Measurements from ENCODE around the gene ADAR. TPM values are rescaled to one million over a fixed set of nuclear protein-coding genes. Genes with fewer than 3 reads are reported as not detected.

The ADAR gene
- total RNA-seq, 4 donors from 2014 or later: 54.3 to 105 (median 73.6) TPM

GRCh38 chr1:154635171-154635570 is 27.2 kb upstream of the ADAR start:
- no peak overlapping the region for H3K4me3 ChIP-seq (ENCODE audit: low read depth, poor library complexity, severe bottlenecking)
- DNase-seq (ENCODE audit: low spot score in 2 of 2): no peak
- TF ChIP-seq CTCF (IDR thresholded peaks at IDR 0.05) (no peak), POLR2A (IDR thresholded peaks at IDR 0.05) (no peak)
- intact Hi-C loops (cut with DNase I; ENCODE audit: low total_unique reads): no loop called here
- 54 to 56% methylated on average over 2 of the region's 2 CpGs for WGBS, 2 donors

- 0% methylated on average over 1 of the region's 1 CpG for WGBS, 2 donors
- H3K4me3 ChIP-seq (ENCODE audit: low read depth, poor library complexity, severe bottlenecking): no peak overlapping the region
- DNase-seq (ENCODE audit: low spot score in 2 of 2): no peak
- no peak for TF ChIP-seq POLR2A (IDR thresholded peaks at IDR 0.05)
- intact Hi-C loops (cut with DNase I; ENCODE audit: low total_unique reads): no loop called here
Observed at GRCh38 chr1:154629675-154630073, 21.7 kb upstream of the ADAR start.

GRCh38 chr1:154629061-154629674 is 21.2 kb upstream of the ADAR start:
- no peak for DNase-seq (ENCODE audit: low spot score in 2 of 2)
- TF ChIP-seq POLR2A (IDR thresholded peaks at IDR 0.05) (no peak), CTCF (IDR thresholded peaks at IDR 0.05) (no peak)
- intact Hi-C loops (cut with DNase I; ENCODE audit: low total_unique reads): no loop called here
- 71 to 90% methylated on average over 1 of the region's 1 CpG for WGBS, 2 donors
- no peak overlapping the region for H3K4me3 ChIP-seq (ENCODE audit: low read depth, poor library complexity, severe bottlenecking)

GRCh38 chr1:154628121-154628405 is 20.1 kb upstream of the ADAR start:
- TF ChIP-seq POLR2A (IDR thresholded peaks at IDR 0.05) (no peak), CTCF (IDR thresholded peaks at IDR 0.05) (no peak)
- peak overlapping the region; percentile 96 for H3K4me3 ChIP-seq (ENCODE audit: low read depth, poor library complexity, severe bottlenecking)
- WGBS, 2 donors: 6 to 10% methylated on average over 5 of the region's 5 CpGs
- intact Hi-C loops (cut with DNase I; ENCODE audit: low total_unique reads): no loop called here
- DNase-seq (ENCODE audit: low spot score in 2 of 2): no peak

- TF ChIP-seq POLR2A (IDR thresholded peaks at IDR 0.05) (no peak), CTCF (IDR thresholded peaks at IDR 0.05) (no peak)
- intact Hi-C loops (cut with DNase I; ENCODE audit: low total_unique reads): no loop called here
- H3K4me3 ChIP-seq (ENCODE audit: low read depth, poor library complexity, severe bottlenecking): peak overlapping the region; percentile 96
- DNase-seq (ENCODE audit: low spot score in 2 of 2): peak; percentile 86 to 97
- 0 to 1% methylated on average over 36 to 57 of the region's 70 CpGs for WGBS, 2 donors
Observed at GRCh38 chr1:154627257-154628120, 19.5 kb upstream of the ADAR start.

GRCh38 chr1:154626456-154627256 is 18.7 kb upstream of the ADAR start:
- 21 to 22% methylated on average over 10 of the region's 10 CpGs for WGBS, 2 donors
- DNase-seq (ENCODE audit: low spot score in 2 of 2): no peak
- H3K4me3 ChIP-seq (ENCODE audit: low read depth, poor library complexity, severe bottlenecking): peak overlapping the region; percentile 96
- intact Hi-C loops (cut with DNase I; ENCODE audit: low total_unique reads): no loop called here
- TF ChIP-seq POLR2A (IDR thresholded peaks at IDR 0.05) (no peak), CTCF (IDR thresholded peaks at IDR 0.05) (no peak)

Data from lower leg skin (tissue), 4 donors.